LNCaP clone FGC (cell line): ENCODE results near the gene LHPP.

ENCODE experiments used
- DNase-seq: peaks from one replicate; pipeline ENCODE4 v3.0.0-alpha.2; 2011; ENCODE audit warnings: low read depth
- H3K4me3 ChIP-seq: 2 replicates; pipeline ENCODE4 v1.5.1; 2011; ENCODE audit warnings: mild to moderate bottlenecking, low read depth, low read length, control low read depth
- TF ChIP-seq, protein P1 (sequence below): IDR thresholded peaks from 2 replicates; pipeline ENCODE4 v1.5.1; 2012; ENCODE audit warnings: mild to moderate bottlenecking; ENCODE audit not compliant: control insufficient read depth, insufficient read depth; ENCODE audit errors: extremely low read depth

Gene LHPP

DNA sequence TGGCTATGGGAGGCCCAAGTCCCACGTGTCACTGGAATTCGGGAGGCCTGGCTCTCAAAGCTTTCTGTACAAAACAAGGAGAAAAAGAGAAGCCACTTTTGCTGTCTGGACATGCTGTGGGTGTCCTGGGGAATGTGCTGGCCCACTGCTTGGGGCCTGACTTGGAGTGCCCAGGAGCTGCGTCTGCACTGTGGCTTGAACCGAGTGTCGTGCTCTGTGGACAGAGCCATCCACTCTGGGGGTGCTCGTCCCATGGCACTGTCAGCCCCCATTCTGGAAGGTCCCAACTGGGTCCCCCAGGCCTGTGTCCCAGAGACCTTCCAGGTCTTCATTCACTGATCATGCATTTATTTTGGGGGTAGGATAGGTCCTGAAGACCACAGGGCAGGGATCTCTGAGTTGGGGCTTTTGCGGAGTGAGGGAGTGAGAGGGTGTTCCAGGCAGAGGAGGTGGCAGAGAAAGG lies 138.0 kb downstream of the LHPP start:
- no peak overlapping the region for H3K4me3 ChIP-seq
- no peak for DNase-seq
- TF ChIP-seq, protein P1, sequence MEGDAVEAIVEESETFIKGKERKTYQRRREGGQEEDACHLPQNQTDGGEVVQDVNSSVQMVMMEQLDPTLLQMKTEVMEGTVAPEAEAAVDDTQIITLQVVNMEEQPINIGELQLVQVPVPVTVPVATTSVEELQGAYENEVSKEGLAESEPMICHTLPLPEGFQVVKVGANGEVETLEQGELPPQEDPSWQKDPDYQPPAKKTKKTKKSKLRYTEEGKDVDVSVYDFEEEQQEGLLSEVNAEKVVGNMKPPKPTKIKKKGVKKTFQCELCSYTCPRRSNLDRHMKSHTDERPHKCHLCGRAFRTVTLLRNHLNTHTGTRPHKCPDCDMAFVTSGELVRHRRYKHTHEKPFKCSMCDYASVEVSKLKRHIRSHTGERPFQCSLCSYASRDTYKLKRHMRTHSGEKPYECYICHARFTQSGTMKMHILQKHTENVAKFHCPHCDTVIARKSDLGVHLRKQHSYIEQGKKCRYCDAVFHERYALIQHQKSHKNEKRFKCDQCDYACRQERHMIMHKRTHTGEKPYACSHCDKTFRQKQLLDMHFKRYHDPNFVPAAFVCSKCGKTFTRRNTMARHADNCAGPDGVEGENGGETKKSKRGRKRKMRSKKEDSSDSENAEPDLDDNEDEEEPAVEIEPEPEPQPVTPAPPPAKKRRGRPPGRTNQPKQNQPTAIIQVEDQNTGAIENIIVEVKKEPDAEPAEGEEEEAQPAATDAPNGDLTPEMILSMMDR, result no peak

DNA sequence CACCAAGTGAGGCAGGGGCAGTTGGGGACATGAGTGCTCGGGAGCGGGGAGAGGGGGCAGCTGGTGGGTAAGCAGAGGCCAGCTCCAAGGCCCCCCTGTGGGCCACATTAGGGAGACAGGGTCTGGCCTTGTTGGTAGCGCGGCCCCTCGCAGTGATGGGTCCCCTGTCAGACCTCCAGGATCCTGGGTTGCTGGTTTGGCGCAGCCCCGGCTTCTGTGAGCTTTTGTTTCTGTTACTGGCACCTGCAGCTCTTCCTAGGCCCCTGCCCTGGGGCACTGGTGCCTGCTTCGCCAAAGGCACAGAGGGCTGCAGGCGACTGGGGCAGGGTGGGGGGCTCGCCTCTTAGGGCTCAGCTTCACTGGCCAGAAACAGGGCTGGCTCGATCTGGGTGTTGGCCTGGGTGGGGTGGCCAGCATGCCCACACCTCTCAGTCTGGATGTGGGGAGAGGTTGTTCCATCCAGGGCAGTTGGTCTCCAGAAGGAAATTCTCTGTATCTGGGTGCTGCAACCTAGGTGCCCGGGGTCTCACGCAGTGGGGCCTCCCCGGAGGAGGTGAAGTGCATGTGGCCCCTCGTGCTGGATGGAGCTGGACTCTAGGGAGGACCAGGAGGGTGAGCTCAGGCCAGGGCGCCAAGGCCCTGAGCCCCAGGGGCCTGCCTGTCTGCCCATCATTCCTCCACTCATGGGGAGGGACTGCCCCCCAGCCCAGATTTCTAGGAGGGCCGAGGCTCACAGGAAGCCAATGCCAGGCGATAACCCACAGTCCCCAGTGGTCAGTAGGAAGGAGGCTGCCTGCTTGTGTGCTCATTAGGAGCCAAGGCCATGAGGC lies 138.6 kb downstream of the LHPP start:
- H3K4me3 ChIP-seq, result no peak overlapping the region
- no peak for DNase-seq
- TF ChIP-seq, protein P1, result no peak

DNA sequence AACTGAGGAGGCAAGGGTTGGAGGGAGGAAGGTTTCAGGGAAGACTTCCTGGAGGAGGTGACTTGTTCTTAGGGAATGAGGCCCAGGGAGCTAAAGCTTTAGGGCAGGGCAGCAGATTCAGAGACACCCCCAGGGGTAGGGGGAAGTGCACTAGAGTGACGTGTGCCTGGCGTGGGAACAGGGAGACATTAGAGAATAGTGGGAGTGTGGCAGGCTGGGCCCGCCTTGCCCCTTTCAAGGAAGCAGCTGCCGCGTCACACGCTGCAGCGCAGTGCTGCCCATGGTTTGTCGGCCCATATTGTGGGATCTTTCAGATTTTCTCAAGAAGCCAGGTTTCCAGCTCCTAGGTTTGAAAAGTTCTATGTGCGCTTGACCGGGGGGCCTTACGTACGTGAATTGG lies 139.4 kb downstream of the LHPP start:
- H3K4me3 ChIP-seq, result no peak overlapping the region
- no peak for DNase-seq
- TF ChIP-seq, protein P1, result no peak

DNA sequence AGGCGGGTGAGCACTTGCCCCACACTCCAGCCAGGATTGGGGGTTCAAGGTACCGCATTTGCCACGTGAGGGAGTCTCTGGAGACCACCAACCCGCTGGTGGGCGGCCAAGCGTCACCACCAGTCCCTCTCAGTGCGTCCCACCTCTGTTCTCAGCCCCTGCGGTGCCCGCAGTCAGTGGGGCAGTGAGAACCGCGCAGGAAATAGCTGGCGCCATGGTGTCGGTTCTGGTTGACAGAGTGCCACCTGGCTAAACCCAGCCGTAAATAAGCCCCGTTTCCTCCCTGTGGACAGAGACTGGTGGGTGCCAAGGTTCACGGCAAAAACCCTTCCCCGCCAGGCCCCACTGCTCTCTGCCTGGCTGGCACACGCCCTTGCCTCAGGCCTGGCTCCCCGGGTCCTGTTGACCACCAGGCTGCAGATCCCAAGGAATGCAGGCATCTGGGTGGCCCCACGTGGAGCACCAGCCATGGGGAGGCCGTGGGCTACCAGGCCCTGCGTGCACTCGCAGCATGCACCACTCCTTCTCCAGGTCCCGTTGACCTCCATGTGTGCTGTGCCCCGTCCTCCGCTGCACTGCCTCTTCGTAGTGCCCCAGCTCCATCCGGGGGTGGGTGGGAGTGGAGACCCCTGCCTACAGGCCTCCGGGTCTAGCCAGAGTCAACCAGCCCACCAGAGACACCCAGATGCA lies 140.0 kb downstream of the LHPP start:
- no peak overlapping the region for H3K4me3 ChIP-seq
- TF ChIP-seq, protein P1, result no peak
- no peak for DNase-seq

DNA sequence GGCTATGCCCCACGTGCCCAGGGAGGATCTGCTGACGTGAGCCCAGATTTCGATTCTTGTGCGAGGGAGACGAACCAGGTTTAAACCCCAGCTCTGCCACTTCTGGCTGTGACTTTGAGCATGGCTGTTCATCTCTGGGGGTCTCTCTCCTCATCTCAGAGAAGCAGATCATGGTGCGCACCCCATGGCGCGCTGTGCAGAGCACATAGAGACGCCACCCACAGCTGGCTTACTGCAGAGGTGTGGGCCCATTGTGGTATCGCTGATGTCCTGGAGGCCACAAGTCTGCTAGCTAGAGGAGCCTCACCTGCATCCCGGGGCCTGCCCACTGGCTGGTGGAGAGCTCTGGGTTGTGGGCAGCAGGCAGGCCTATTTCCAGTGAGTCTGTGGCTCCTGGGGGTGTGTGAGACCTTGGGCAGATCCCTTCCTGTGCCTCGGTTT lies 140.5 kb downstream of the LHPP start:
- TF ChIP-seq, protein P1, result no peak
- no peak for DNase-seq
- H3K4me3 ChIP-seq, result no peak overlapping the region

DNA sequence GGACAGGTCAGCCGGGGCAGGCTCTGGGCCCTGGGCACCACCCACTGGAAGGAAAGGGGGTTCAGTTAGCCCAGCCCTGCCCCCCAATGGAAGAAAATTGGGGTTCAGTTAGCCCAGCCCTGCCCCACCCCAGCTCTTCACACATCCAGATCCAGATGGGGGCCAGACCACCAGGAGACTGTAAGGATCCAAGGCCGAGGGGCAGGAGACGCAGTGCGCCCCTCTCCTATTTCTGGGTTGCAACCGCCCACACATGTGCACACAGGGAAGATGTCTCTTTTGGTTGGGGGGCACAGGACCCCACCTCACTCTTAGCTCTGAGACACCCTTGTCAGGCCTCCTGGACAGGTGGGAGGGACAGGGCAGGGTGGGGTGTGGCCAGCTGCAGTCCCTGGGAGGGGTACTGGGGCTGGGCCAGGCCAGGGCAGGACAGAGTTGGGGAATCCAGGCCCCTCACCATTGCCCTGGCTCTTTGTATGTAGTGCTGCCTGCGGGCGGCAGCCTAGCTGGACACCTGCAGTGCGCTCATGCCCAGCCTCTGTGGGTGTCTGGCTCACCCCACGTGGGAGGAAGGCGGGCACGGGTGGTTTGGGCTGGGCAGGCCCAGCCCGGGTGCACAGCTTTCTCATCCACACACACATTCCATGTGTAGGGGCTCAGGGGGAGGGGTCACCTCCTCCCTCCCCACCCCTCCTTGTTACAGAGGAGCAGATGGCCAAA lies 141.2 kb downstream of the LHPP start:
- TF ChIP-seq, protein P1, result no peak
- DNase-seq, result no peak
- H3K4me3 ChIP-seq, result no peak overlapping the region
